Activated T-cell treated with anti-CD3 and anti-CD28 coated beads, Interleukin-2, amount 50 U/mL, for 4 hours (primary cell): Measurements from ENCODE around the gene BUD31. TPM values are rescaled to one million over a fixed set of nuclear protein-coding genes. Genes with fewer than 3 reads are reported as not detected.
"Not testable (repeated sequence)": the region's sequence is repeated elsewhere in the genome, so short reads cannot be mapped to it uniquely, and the experiment has no call there.

Source experiments
- ATAC-seq, 2 donors: fragments of 200-7000 bp; cut with Tn5 transposase; one replicate each; pipeline ENCODE4 v1.10.0; 2021
- DNase-seq: peaks from one replicate; pipeline ENCODE4 v3.0.0-alpha.2; 2020
- H3K27me3 Mint-ChIP-seq: one replicate; pipeline ENCODE4 v1.8.0; 2021; ENCODE audit warnings: low read depth, mixed read lengths
- H3K36me3 Mint-ChIP-seq: one replicate; pipeline ENCODE4 v1.8.0; 2022; ENCODE audit warnings: mixed read lengths; ENCODE audit not compliant: insufficient read depth
- H3K4me1 Mint-ChIP-seq: one replicate; pipeline ENCODE4 v1.8.0; 2021; ENCODE audit warnings: low read depth, mixed read lengths
- H3K4me3 Mint-ChIP-seq: one replicate; pipeline ENCODE4 v1.8.0; 2021; ENCODE audit warnings: mild to moderate bottlenecking, moderate library complexity, mixed read lengths
- H3K9me3 Mint-ChIP-seq: one replicate; pipeline ENCODE4 v1.8.0; 2021; ENCODE audit warnings: mixed read lengths
- total RNA-seq, 3 donors: library from RNA; stranded (reverse); gene quantifications; one replicate each; pipeline ENCODE4 v1.2.1, GENCODE V29; 2021

Gene BUD31
- total RNA-seq, 3 donors from 2014 or later: 174 to 231 (median 178) TPM

DNA sequence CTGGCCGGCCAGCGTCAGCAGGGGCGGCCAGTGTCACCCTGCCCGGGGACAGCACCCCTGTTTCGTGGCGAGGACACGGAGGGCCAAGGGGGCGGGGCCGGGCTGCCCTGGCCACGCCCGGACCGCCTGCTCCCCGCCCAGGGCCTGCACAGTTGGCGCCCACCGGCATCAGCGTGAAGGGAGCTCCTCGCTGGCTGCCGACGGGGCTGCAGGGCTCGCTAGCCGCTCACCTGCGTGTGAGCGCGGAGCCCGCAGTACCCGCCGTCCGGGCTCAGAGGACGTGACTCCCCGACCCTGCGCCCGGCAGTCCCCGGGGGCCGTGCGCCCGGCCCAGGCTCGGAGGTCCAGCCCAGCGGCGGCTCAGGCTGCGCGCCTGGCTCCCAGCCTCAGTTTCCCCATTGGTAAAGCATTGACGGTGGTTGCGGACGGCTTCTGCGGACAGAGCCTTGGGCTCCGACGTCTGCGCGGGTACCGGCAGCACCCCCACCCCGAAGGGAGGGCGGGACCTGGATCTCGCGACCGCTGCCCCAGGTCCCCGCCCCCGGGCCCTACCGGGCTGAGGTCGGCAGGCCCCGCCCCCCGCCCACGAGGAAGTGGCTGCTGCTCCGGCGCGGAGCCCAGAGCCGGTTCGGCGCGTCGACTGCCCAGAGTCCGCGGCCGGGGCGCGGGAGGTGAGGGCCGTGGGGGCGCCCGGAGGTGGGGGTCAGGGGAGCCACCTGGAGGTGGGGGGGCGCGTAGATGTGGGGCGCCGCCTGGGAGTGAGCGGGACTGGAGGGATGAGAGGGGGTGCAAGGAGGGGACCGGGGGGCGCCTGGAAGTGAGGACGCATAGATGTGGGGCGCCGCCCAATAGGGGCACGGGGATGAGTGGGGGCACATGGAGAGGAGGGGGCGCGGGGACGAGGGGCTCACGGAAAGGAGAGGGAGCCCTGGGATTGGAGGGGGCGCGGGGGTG is 34.4 kb upstream of the BUD31 start, which contains the start of gene ARPC1B:
TSS of gene ARPC1B (plus strand) at position 620 of the 954 bp plus-strand sequence. CDS start 10,985 bp downstream, outside the sequence.
- ATAC-seq: peak; percentile 80 to 84
- Mint-ChIP-seq H3K4me3 (peak within 1 kb of the TSS; percentile 82), H3K4me1 (peaks cover 29% of the 10 kb centered on the region)

DNA sequence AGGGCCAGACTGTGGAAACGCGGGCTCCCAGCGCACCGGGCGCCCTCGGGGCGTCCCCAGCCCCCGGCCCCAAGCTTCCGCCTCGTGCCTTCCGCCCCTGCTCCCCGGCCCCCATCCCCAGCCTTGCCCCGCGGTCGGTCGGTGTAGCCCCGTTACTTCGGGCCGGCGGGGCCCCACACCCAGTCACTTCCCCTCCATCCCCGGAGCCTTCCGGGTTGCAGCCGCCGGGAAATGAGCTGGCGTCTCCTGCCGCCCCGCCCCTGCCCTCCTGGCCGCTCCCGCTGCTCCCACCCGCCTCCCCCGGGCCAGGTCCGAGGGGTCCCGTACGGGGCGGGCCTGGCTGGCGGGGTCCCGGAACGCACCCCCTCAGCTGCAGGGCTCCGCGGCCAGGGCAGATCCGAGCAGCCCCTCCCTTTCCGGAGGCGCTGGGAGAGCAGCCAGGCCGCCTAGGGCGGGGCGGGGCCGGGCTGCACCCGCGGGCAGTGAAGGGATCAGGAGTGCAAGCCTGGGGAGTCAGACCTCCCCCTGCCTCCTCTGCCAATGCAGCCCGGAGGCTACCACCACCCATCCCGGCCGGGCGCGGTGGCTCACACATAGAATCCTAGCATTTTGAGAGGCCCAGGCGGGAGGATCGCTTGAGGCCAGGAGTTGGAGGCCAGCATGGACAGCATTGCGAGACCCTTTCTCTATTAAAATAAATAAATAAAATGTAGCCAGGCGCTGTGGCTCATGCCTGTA is 33.5 kb upstream of the BUD31 start:
- peak; percentile 44 for DNase-seq
- Mint-ChIP-seq H3K4me1 (peaks cover 38% of the 10 kb centered on the region), H3K36me3 (peaks cover 7% of the 10 kb centered on the region), H3K4me3 (peak overlapping the region; percentile 78), H3K9me3 (no peaks in the 10 kb centered on the region), H3K27me3 (no peaks in the 10 kb centered on the region)
- peak; percentile 53 to 55 for ATAC-seq

More for the DNA sequence above, 34.4 kb upstream of the BUD31 start, which contains the start of gene ARPC1B:
- peak; percentile 82 for DNase-seq
- peaks cover 7% of the 10 kb centered on the region for H3K36me3 Mint-ChIP-seq
- no peaks in the 10 kb centered on the region for H3K27me3 Mint-ChIP-seq
- H3K9me3 Mint-ChIP-seq: no peaks in the 10 kb centered on the region

DNA sequence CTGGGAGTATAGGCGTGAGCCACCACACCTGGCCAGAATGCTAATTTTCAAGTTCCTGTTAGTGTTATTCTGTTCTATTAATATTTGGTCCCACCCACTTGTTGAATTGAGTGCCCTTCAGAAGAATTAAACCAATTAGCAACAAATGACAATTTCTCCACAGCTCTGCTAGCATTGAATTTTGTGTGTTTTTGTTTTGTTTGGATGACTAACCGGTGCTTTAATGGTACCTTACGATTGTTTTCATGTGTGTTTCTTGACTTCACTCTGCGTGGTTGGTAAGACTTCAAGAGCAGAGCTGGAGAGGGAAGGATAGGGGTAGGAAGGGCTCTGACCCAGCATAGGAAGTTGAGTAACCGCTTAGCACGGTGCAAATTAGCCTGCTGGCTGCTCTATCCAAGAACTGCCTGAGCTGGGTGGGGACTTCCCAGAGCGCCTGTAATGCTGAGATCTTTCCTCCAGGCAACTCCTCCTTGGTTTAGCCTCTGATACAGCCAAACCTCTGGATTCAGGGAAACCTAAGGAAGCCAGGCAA is 29.7 kb upstream of the BUD31 start:
- peak; percentile 11 to 13 for ATAC-seq
- Mint-ChIP-seq H3K4me1 (peaks cover 58% of the 10 kb centered on the region), H3K9me3 (no peaks in the 10 kb centered on the region), H3K36me3 (peaks cover 12% of the 10 kb centered on the region), H3K27me3 (no peaks in the 10 kb centered on the region), H3K4me3 (peak overlapping the region; percentile 77)
- peak; percentile 44 for DNase-seq

DNA sequence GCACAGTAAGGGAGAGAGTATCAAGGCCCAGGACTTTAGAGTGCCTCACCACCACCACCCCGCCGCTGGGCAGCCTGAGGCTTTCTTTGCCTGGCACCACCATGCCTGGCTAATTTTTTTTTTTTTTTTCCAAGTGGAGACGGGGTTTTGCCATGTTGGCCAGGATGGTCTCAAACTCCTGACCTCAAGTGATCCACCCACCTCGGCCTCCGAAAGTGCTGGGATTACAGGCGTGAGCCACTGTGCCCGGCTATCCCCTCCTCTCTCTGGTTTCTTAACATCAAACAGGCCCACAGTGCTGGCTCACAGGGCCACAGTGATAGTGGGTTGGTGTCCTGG is 29.1 kb upstream of the BUD31 start:
- peaks cover 63% of the 10 kb centered on the region for H3K4me1 Mint-ChIP-seq
- H3K9me3 Mint-ChIP-seq: not testable (repeated sequence)

DNA sequence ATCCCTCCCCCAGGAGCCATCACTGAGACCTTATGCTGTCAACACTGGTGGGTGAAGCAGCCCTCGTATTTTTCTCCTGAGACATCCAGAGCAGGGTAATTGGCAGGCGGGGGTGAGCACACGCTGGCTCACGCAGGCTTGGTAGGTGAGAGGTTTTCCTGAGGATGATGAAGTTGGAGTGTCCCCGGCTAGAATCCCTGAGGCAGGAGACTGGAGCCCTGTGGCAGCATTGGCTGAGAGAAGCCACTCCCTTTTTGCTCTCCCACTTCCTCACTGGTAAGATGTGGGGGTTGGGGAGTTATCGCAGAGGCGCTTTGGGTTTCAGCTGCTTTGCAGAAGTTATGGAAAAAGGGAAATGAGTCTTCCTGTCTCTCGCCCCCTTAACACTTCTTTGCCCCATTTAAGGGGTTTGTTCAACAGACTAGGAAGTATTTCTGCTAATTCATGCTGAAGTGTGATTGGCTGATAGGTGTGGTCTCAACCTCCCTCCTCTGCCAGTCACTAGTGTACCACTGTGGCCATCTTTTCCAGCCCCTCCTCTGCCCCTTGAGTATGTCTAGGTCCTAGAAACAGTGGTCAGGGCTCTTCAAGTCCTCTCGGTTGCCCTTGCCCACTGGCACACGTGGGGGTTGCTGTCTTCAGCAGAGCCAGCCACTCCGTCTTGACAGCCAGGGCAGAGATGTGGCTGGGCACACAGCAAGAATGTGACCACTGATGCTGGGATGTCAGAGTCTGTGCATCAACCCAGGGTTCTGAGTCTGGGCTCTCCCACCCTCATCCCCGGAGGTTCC is 28.5 kb upstream of the BUD31 start:
- H3K4me1 Mint-ChIP-seq: peaks cover 63% of the 10 kb centered on the region
- no peaks in the 10 kb centered on the region for H3K9me3 Mint-ChIP-seq
- ATAC-seq: peak; percentile 20 to 23
- H3K27me3 Mint-ChIP-seq: no peaks in the 10 kb centered on the region
- H3K4me3 Mint-ChIP-seq: peak overlapping the region; percentile 77
- DNase-seq: peak; percentile 13
- peaks cover 12% of the 10 kb centered on the region for H3K36me3 Mint-ChIP-seq

More for the DNA sequence above, 29.1 kb upstream of the BUD31 start:
- H3K4me3 Mint-ChIP-seq: peak overlapping the region; percentile 77
- H3K36me3 Mint-ChIP-seq: peaks cover 12% of the 10 kb centered on the region
- not testable (repeated sequence) for H3K27me3 Mint-ChIP-seq, DNase-seq
- peak in 1 of 2 donors; percentile 3 for ATAC-seq

DNA sequence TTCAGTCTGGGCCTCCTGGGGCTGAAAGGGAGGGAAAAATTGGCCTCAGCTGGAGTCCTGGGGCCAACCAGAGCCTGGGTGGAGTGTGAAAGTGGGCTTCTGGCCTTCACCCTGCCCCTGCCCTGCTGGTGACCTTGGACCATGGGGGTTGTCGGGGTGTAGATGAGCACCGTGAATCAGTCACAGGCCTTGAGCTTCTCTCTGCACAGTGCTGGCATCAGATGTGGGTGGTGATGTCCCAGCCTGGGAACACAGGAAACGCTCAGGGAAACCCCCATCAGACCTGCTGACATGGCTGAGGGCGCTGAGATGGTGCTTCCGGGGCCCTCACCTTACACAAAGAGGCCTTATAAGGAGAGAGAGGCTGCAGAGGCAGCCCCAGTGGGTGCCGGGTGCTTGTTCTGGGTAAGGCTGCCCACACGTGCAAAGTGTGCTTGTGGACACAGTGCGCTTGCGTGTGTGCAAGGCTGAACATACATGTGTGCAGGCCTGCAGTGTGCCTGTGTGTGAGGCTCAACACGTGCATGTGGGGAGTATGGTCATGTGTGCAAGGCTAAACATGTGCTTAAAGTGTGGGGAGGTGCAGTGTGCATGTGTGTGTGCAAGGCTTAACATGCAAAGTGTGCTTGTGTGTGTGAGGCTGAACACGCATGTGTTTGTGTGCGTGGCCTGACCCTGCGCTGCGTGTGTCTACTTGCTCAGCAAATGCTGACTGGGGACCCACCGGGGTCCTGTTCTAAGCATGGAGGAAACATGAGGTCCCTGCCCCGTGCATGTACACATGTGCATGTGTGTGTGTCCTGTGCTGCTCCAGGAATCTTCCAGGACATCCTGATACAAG is 27.7 kb upstream of the BUD31 start:
- H3K36me3 Mint-ChIP-seq: peaks cover 12% of the 10 kb centered on the region

DNA sequence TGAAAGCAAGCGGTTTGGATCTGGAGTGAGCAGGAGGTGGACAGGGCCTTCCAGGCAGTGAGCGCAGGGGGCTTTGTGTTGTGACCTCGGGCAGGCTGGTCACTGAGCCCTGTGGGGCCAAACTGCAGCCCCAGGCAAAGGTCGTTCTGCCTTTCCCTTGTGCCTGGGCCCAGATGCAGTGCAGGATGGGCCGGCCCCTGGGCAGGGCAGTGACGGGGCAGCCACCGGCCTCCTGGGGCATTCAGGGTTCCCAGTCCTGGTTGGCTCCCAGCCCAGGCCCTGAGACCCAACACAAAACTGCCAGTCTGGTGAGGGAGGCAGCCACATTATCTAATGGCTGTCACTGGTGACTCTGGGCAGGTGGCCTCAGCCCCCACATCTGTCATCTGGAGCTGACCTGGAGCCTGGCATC is 27.1 kb upstream of the BUD31 start:
- H3K4me3 Mint-ChIP-seq: no peak overlapping the region
- DNase-seq (no peak), ATAC-seq (no peak)
- H3K4me1 Mint-ChIP-seq: peaks cover 55% of the 10 kb centered on the region
- no peaks in the 10 kb centered on the region for H3K9me3 Mint-ChIP-seq
- H3K27me3 Mint-ChIP-seq: no peaks in the 10 kb centered on the region
- H3K36me3 Mint-ChIP-seq: peaks cover 12% of the 10 kb centered on the region

More for the DNA sequence above, 27.7 kb upstream of the BUD31 start:
- peak; percentile 90 to 92 for ATAC-seq
- peak overlapping the region; percentile 77 for H3K4me3 Mint-ChIP-seq
- H3K9me3 Mint-ChIP-seq: no peaks in the 10 kb centered on the region
- H3K27me3 Mint-ChIP-seq: no peaks in the 10 kb centered on the region
- DNase-seq: peak; percentile 84
- peaks cover 61% of the 10 kb centered on the region for H3K4me1 Mint-ChIP-seq

DNA sequence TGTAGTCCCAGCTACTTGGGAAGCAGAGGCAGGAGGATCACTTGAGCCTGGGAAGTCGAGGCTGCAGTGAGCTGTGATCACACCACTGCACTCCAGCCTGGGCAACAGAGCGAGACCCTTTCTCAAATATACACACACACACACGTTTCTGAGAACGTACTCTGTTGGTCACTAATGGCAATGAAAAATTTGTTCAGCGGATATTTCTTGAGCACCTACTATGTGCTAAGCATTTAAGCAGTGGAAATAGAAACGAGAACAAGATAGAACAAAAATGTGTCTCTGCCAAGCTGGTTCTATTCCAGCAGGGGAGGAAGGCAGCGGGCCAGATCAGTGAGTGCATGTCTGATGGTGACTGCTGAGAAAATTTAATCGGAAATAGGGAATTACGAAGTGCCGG is 25.6 kb upstream of the BUD31 start:
- no peak overlapping the region for H3K4me3 Mint-ChIP-seq
- no peak for DNase-seq
- H3K4me1 Mint-ChIP-seq: peaks cover 46% of the 10 kb centered on the region
- ATAC-seq: no peak
- no peaks in the 10 kb centered on the region for H3K27me3 Mint-ChIP-seq
- H3K9me3 Mint-ChIP-seq: no peaks in the 10 kb centered on the region
- H3K36me3 Mint-ChIP-seq: peaks cover 10% of the 10 kb centered on the region

DNA sequence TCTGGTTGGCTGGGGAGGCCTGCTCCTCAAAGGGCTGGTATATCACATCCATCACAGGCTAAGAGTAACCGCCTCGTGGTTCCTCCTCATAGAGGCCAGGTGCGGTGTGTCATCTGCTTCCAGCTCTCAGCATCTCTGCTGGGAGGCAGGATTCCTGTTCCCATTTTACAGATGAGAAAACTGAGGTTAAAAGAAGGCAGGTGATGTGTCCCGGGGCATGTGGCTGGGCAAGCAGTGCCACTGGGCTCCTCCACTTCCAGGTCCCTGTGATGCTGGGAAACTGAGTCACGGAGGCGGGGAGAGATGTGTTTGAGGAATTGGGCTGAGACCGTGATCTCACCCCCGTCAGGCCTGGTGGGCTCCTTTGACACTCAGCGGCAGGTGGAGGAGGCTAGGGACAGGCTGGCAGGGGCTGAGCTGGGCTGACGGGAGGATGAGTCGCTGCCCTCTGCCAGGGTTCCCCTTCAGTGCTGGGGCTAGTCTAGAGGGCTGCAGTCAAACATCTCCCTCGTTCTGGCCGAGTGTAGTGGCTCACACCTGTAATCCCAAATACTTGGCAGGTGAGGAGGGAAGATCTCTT is 24.9 kb upstream of the BUD31 start:
- H3K4me3 Mint-ChIP-seq: no peak overlapping the region
- H3K9me3 Mint-ChIP-seq: no peaks in the 10 kb centered on the region
- H3K4me1 Mint-ChIP-seq: peaks cover 44% of the 10 kb centered on the region
- H3K36me3 Mint-ChIP-seq: peaks cover 9% of the 10 kb centered on the region
- no peak for ATAC-seq
- no peak for DNase-seq
- H3K27me3 Mint-ChIP-seq: no peaks in the 10 kb centered on the region

DNA sequence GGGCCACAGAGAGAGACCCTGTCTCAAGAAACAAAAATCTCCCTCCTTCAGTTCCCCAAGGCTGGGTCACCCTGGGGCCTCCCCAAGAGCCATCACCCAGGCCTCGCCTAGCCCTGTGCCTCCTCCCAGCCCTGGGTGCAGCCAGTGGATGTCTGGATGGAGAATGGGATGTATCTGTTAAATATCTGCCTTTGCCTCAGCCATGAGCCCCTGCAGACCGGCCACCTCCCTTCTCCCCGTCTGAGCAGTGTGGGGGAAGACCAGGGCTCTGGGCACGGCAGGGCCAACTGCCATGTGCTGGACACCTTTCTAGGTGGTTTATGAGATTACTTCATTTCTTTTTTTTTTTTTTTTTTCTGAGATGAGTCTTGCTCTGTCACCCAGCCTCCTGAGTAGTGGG is 24.2 kb upstream of the BUD31 start:
- peaks cover 38% of the 10 kb centered on the region for H3K4me1 Mint-ChIP-seq
- H3K4me3 Mint-ChIP-seq: no peak overlapping the region
- no peaks in the 10 kb centered on the region for H3K9me3 Mint-ChIP-seq
- H3K36me3 Mint-ChIP-seq: peaks cover 5% of the 10 kb centered on the region
- no peaks in the 10 kb centered on the region for H3K27me3 Mint-ChIP-seq
- DNase-seq (no peak), ATAC-seq (no peak)

DNA sequence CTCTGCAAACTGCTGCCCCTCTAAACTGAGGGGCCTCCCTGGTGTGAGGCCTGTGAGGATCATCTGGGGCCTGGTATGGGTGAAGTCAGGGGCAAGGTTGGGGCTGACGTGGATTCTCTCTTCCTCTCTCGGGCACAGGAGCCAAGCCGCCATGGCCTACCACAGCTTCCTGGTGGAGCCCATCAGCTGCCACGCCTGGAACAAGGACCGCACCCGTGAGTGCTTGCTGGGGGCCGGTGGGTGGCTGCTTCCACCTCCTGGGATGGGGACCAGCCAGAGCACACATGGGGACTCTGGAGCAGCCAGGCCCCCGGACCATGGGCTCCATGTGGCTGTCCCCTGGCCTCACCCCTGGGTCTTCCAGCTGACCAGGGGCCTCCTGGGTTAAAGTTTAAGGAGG is 23.2 kb upstream of the BUD31 start:
- no peak for DNase-seq
- Mint-ChIP-seq H3K9me3 (no peaks in the 10 kb centered on the region), H3K4me1 (peaks cover 27% of the 10 kb centered on the region), H3K4me3 (no peak overlapping the region), H3K36me3 (peaks cover 7% of the 10 kb centered on the region), H3K27me3 (no peaks in the 10 kb centered on the region)
- no peak for ATAC-seq

DNA sequence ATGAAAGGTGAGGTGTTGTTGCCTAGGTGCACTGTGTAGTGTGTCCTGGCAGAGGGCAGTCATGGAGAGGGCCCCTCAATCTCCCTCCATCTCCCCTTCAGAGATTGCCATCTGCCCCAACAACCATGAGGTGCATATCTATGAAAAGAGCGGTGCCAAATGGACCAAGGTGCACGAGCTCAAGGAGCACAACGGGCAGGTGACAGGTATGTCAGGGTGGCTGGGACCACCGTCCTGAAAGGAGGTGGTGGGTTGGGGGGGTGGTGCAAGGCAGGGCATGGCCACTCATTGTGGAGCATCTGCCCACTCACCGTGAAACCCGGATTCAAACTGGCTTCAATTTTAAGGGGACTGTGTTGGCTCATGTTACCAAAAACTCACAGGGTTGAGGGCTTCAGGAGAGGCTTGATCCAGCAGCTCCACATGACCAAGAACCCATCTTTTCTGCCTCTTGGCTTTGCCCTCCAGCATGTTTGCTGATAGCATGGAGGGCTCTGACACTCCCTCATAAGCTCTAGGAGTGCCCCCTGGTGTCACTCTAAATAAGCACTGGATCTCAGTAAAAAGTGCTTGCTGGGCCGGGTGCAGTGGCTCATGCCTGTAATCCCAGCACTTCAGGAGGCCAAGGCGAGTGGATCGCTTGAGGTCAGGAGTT is 22.1 kb upstream of the BUD31 start:
- H3K9me3 Mint-ChIP-seq: no peaks in the 10 kb centered on the region
- DNase-seq: no peak
- H3K4me3 Mint-ChIP-seq: no peak overlapping the region
- peak; percentile 54 to 60 for ATAC-seq
- H3K4me1 Mint-ChIP-seq: peaks cover 17% of the 10 kb centered on the region
- no peaks in the 10 kb centered on the region for H3K27me3 Mint-ChIP-seq
- peaks cover 5% of the 10 kb centered on the region for H3K36me3 Mint-ChIP-seq
